Vagina (tissue), 2 donors: Measurements from ENCODE around the gene DGKB.

Experiments
- CTCF ChIP-seq, 3 experiments: fragments of 450-650 bp in 2 of 3; fragments of 200-600 bp in 1 of 3; sonication (generic) in 1 of 3; IDR thresholded peaks; one replicate each; pipeline ENCODE4 v1.5.1; 2017 to 2019; ENCODE audit warnings: antibody characterized with exemption in 3 of 3, mild to moderate bottlenecking in 2 of 3, moderate library complexity in 2 of 3
- POLR2AphosphoS5 ChIP-seq, 2 donors: sonication (generic); formaldehyde crosslinking; IDR thresholded peaks; one replicate each; pipeline ENCODE4 v1.9.0; 2017; ENCODE audit warnings: antibody characterized with exemption in 2 of 2, mild to moderate bottlenecking in 2 of 2, low read depth in 1 of 2; ENCODE audit not compliant: insufficient read depth in 1 of 2

- TF ChIP-seq POLR2AphosphoS5 (IDR thresholded peaks at IDR 0.05; ENCODE audit: insufficient read depth in 1 of 2, low read depth in 1 of 2) (no peak), CTCF (IDR thresholded peaks at IDR 0.05) (no peak)
Observed at GRCh38 chr7:14697684-14698083, 204.9 kb downstream of the DGKB start.
